ENCODE results near the gene ATP6V1B1.

The ATP6V1B1 gene

DNA sequence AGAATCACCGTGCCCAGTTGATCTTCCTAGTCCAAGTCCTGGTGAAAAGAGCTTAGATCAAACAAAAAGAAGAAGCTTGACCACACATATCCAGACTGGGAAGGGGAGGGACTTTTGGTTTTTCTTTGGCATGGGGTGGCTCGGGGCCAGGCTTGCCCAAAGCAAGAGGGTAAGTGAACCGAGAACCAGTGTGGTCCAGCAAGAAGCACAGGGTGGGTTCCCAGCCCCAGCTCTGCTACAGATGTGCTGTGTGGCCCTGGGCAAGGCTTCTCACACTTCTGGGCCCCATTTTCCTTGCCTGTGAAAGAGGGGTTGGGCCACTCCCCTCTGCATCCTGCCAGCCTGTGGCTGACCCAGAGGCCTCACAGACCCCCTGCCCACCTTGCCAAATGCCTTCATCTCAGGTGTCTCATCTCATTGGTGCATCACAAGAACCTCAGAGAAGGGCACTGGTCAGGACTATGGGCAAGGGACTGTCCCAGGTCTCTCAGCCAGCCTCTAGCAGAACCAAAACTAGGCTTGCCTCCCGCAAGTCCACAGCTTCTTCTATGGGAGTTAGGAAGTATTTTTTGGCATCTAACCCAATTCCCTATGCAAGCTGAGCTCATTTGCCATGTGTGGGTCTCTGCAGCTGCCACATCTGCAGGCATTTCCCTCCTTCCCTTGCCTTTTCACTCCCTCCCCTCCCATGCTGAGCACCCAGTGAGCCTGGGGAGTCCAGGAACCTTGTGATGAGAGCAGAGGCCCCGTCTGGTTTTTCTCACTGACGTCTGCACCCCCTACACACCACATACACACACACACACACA is 6.9 kb downstream of the ATP6V1B1 start:
- Histone ChIP-seq H3K27me3 (ENCODE audit: control insufficient read depth in 1 of 2, insufficient read depth in 1 of 2, low read length in 2 of 2) (peaks cover 27 to 30% of the 10 kb centered on the region in 2 experiments), H2AK5ac (ENCODE audit: low read length, severe bottlenecking) (no peak overlapping the region), H3K36me3 (ENCODE audit: control insufficient read depth in 1 of 2, insufficient read depth in 2 of 2, low read depth in 1 of 2, low read length in 2 of 2) (no peaks in the 10 kb centered on the region), H2BK5ac (ENCODE audit: low read depth, low read length, poor library complexity, severe bottlenecking) (no peak overlapping the region), H3K14ac (ENCODE audit: low read length in 2 of 2) (no peak overlapping the region), H4K91ac (ENCODE audit: low read length) (no peak overlapping the region), H3K9me3 (ENCODE audit: control insufficient read depth, low read length) (no peaks in the 10 kb centered on the region), H2BK120ac (ENCODE audit: low read depth, low read length) (no peak overlapping the region), H3K23ac (ENCODE audit: low read length in 2 of 2) (no peak overlapping the region), H3K79me1 (replicated peaks; ENCODE audit: low read length, poor library complexity, severe bottlenecking) (no peaks in the 10 kb centered on the region), H3K9ac (ENCODE audit: low read length) (no peak overlapping the region), H3K18ac (ENCODE audit: low read depth in 1 of 2, low read length in 2 of 2) (no peak overlapping the region), H3K4me1 (ENCODE audit: control insufficient read depth, insufficient read depth, low read depth, low read length) (peaks cover 27% of the 10 kb centered on the region), H2AFZ (ENCODE audit: low read depth, low read length) (no peak overlapping the region), H3K4me2 (ENCODE audit: low read length, poor library complexity, severe bottlenecking) (no peak overlapping the region), H2BK15ac (ENCODE audit: low read depth, poor library complexity, severe bottlenecking) (no peak overlapping the region), H4K8ac (ENCODE audit: low read length) (no peak overlapping the region), H3K27ac (ENCODE audit: low read length, poor library complexity, severe bottlenecking) (no peak overlapping the region), H3K4me3 (ENCODE audit: insufficient read depth in 1 of 2, low read depth in 1 of 2, low read length in 2 of 2) (no peak overlapping the region), H2BK12ac (ENCODE audit: low read length in 2 of 2) (no peak overlapping the region), H3K4ac (ENCODE audit: low read depth in 1 of 2, low read length in 2 of 2) (no peak overlapping the region)
- WGBS = 64% methylated on average over 4 of the region's 6 CpGs
- no peak for DNase-seq

DNA sequence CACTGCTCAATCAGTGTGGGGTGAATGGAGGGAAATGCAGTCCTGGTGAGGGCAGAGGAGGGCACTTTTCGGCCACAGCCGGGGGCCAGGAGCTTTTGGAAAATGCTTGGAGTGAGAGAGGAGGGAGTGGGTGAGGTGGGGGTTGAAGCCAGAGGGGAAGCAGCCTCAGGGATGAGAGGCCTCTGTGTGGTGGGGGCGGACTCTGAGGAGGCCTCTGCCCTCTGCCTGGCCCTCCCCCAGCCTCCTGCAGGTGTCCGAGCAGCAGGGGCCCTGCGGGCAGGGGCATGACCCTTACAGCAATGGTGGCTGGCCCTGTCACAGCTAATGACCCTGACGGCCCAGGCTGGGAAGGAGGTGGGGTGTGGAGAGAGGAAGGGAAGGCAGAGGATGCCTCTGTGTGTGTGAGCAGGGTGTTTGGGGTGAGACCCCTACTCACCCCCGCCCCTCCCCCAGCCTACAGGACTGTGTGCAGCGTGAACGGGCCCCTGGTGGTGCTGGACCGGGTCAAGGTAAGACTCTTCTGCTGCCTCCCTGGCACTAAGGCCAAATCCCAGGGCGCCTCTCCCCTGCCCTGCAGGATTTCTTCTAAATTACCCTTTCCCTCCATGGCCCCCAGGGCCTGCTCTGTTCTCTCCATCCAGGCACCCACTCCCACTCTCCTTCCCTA is 7.6 kb downstream of the ATP6V1B1 start:
- Histone ChIP-seq H3K9ac (ENCODE audit: low read length) (no peak overlapping the region), H3K18ac (ENCODE audit: low read depth in 1 of 2, low read length in 2 of 2) (no peak overlapping the region), H3K23ac (ENCODE audit: low read length in 2 of 2) (no peak overlapping the region), H3K4me2 (ENCODE audit: low read length, poor library complexity, severe bottlenecking) (no peak overlapping the region), H2BK120ac (ENCODE audit: low read depth, low read length) (no peak overlapping the region), H2BK12ac (ENCODE audit: low read length in 2 of 2) (no peak overlapping the region), H3K27ac (ENCODE audit: low read length, poor library complexity, severe bottlenecking) (no peak overlapping the region), H3K4ac (ENCODE audit: low read depth in 1 of 2, low read length in 2 of 2) (no peak overlapping the region), H4K91ac (ENCODE audit: low read length) (no peak overlapping the region), H3K4me1 (ENCODE audit: control insufficient read depth, insufficient read depth, low read depth, low read length) (peaks cover 30% of the 10 kb centered on the region), H3K9me3 (ENCODE audit: control insufficient read depth, low read length) (no peaks in the 10 kb centered on the region), H2BK5ac (ENCODE audit: low read depth, low read length, poor library complexity, severe bottlenecking) (no peak overlapping the region), H2AK5ac (ENCODE audit: low read length, severe bottlenecking) (no peak overlapping the region), H3K79me1 (replicated peaks; ENCODE audit: low read length, poor library complexity, severe bottlenecking) (no peaks in the 10 kb centered on the region), H3K4me3 (ENCODE audit: insufficient read depth in 1 of 2, low read depth in 1 of 2, low read length in 2 of 2) (no peak overlapping the region), H3K27me3 (ENCODE audit: control insufficient read depth in 1 of 2, insufficient read depth in 1 of 2, low read length in 2 of 2) (peaks cover 23 to 25% of the 10 kb centered on the region in 2 experiments), H2AFZ (ENCODE audit: low read depth, low read length) (no peak overlapping the region), H3K14ac (ENCODE audit: low read length in 2 of 2) (no peak overlapping the region), H4K8ac (ENCODE audit: low read length) (no peak overlapping the region), H3K36me3 (ENCODE audit: control insufficient read depth in 1 of 2, insufficient read depth in 2 of 2, low read depth in 1 of 2, low read length in 2 of 2) (no peaks in the 10 kb centered on the region), H2BK15ac (ENCODE audit: low read depth, poor library complexity, severe bottlenecking) (no peak overlapping the region)
- 37% methylated on average over 11 of the region's 11 CpGs for WGBS
- no peak for DNase-seq

DNA sequence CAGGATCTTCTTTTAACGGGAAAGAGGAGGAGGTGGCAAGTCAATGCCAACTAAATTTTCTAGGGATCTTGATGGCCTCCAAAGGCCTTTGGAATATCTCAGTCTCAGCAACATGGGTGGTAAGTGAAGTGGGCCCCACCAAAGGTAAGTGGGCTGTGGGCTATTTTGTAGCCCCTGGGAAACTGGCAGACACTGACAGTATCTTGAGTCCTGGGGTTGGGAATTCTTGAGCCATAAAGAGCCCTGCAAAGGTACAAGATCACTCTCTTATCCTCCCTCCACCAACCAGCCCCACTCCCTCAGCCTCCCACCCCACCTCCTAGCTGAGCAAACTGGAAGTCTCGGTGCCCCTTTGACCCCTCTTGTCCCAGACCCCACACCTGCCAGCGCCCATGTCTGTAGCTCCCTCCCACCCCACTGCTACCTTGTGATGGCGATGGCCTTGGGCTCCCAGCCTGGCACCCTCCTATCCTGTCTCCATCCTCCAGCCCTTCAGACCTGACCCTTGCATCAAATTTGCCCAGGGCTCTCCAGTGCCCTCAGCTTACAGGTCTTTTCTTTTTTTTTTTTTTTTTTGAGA is 8.5 kb downstream of the ATP6V1B1 start:
- no peak overlapping the region for H4K8ac ChIP-seq (ENCODE audit: low read length)
- H2BK12ac ChIP-seq (ENCODE audit: low read length in 2 of 2) = no peak overlapping the region
- H2BK15ac ChIP-seq (ENCODE audit: low read depth, poor library complexity, severe bottlenecking) = no peak overlapping the region
- H3K14ac ChIP-seq (ENCODE audit: low read length in 2 of 2) = no peak overlapping the region
- no peak overlapping the region for H3K9ac ChIP-seq (ENCODE audit: low read length)
- no peak overlapping the region for H3K4me2 ChIP-seq (ENCODE audit: low read length, poor library complexity, severe bottlenecking)
- WGBS = 86% methylated on average over 4 of the region's 4 CpGs
- no peak overlapping the region for H2BK5ac ChIP-seq (ENCODE audit: low read depth, low read length, poor library complexity, severe bottlenecking)
- H2AFZ ChIP-seq (ENCODE audit: low read depth, low read length) = no peak overlapping the region
- no peak overlapping the region for H3K27ac ChIP-seq (ENCODE audit: low read length, poor library complexity, severe bottlenecking)
- no peaks in the 10 kb centered on the region for H3K36me3 ChIP-seq (ENCODE audit: control insufficient read depth in 1 of 2, insufficient read depth in 2 of 2, low read depth in 1 of 2, low read length in 2 of 2)
- H3K4me3 ChIP-seq (ENCODE audit: insufficient read depth in 1 of 2, low read depth in 1 of 2, low read length in 2 of 2) = no peak overlapping the region
- no peak overlapping the region for H2BK120ac ChIP-seq (ENCODE audit: low read depth, low read length)
- no peaks in the 10 kb centered on the region for H3K9me3 ChIP-seq (ENCODE audit: control insufficient read depth, low read length)
- no peak overlapping the region for H3K23ac ChIP-seq (ENCODE audit: low read length in 2 of 2)
- no peak for DNase-seq
- H3K4ac ChIP-seq (ENCODE audit: low read depth in 1 of 2, low read length in 2 of 2) = no peak overlapping the region
- no peak overlapping the region for H2AK5ac ChIP-seq (ENCODE audit: low read length, severe bottlenecking)
- no peak overlapping the region for H4K91ac ChIP-seq (ENCODE audit: low read length)
- peaks cover 14 to 18% of the 10 kb centered on the region in 2 experiments for H3K27me3 ChIP-seq (ENCODE audit: control insufficient read depth in 1 of 2, insufficient read depth in 1 of 2, low read length in 2 of 2)
- H3K79me1 ChIP-seq (replicated peaks; ENCODE audit: low read length, poor library complexity, severe bottlenecking) = no peaks in the 10 kb centered on the region
- H3K4me1 ChIP-seq (ENCODE audit: control insufficient read depth, insufficient read depth, low read depth, low read length) = peaks cover 30% of the 10 kb centered on the region
- H3K18ac ChIP-seq (ENCODE audit: low read depth in 1 of 2, low read length in 2 of 2) = no peak overlapping the region

DNA sequence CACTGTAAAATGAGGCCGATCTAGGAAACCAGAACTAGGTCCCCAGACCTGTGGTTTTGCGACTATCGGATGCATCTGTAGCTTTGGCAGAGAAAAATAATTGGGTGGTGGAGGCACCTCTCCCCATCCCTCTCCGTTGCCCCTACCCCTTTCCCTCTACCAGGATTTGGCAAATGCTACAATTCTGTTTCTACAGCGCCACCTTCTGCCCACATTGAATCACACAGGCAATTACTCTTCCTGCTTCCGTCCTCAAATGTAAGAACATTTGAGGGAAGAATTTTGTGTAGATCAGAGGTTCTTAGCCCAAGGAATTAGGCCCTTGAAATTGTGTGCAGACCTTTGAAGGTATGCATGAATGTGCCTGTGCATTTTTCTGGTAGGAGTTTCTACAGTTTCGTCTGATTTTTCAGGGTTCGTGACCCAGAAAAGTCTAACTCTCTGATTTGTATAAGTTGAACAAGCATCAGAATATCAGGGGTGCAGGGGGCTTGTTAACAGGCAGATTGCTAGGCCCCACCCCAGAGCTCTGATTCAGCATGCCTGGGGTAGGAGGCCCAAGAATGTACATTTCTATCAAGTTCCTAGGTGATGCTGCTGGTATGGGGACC is 11.2 kb downstream of the ATP6V1B1 start:
- peaks cover 4 to 5% of the 10 kb centered on the region in 2 experiments for H3K27me3 ChIP-seq (ENCODE audit: control insufficient read depth in 1 of 2, insufficient read depth in 1 of 2, low read length in 2 of 2)
- no peak overlapping the region for H3K14ac ChIP-seq (ENCODE audit: low read length in 2 of 2)
- H3K36me3 ChIP-seq (ENCODE audit: control insufficient read depth in 1 of 2, insufficient read depth in 2 of 2, low read depth in 1 of 2, low read length in 2 of 2) = no peaks in the 10 kb centered on the region
- H3K4me1 ChIP-seq (ENCODE audit: control insufficient read depth, insufficient read depth, low read depth, low read length) = peaks cover 29% of the 10 kb centered on the region
- H3K4me3 ChIP-seq (ENCODE audit: insufficient read depth in 1 of 2, low read depth in 1 of 2, low read length in 2 of 2) = no peak overlapping the region
- H3K27ac ChIP-seq (ENCODE audit: low read length, poor library complexity, severe bottlenecking) = no peak overlapping the region
- H2AFZ ChIP-seq (ENCODE audit: low read depth, low read length) = no peak overlapping the region
- no peak overlapping the region for H3K18ac ChIP-seq (ENCODE audit: low read depth in 1 of 2, low read length in 2 of 2)
- no peaks in the 10 kb centered on the region for H3K9me3 ChIP-seq (ENCODE audit: control insufficient read depth, low read length)
- no peak overlapping the region for H2BK12ac ChIP-seq (ENCODE audit: low read length in 2 of 2)
- H4K8ac ChIP-seq (ENCODE audit: low read length) = no peak overlapping the region
- WGBS = 43% methylated on average over 5 of the region's 8 CpGs
- DNase-seq = peak; percentile 67
- H4K91ac ChIP-seq (ENCODE audit: low read length) = no peak overlapping the region
- no peak overlapping the region for H3K4ac ChIP-seq (ENCODE audit: low read depth in 1 of 2, low read length in 2 of 2)
- no peaks in the 10 kb centered on the region for H3K79me1 ChIP-seq (replicated peaks; ENCODE audit: low read length, poor library complexity, severe bottlenecking)
- no peak overlapping the region for H2BK5ac ChIP-seq (ENCODE audit: low read depth, low read length, poor library complexity, severe bottlenecking)
- no peak overlapping the region for H2BK120ac ChIP-seq (ENCODE audit: low read depth, low read length)
- no peak overlapping the region for H3K23ac ChIP-seq (ENCODE audit: low read length in 2 of 2)
- no peak overlapping the region for H2BK15ac ChIP-seq (ENCODE audit: low read depth, poor library complexity, severe bottlenecking)
- no peak overlapping the region for H2AK5ac ChIP-seq (ENCODE audit: low read length, severe bottlenecking)
- H3K4me2 ChIP-seq (ENCODE audit: low read length, poor library complexity, severe bottlenecking) = no peak overlapping the region
- no peak overlapping the region for H3K9ac ChIP-seq (ENCODE audit: low read length)
